IMR-90 (cell line): ENCODE data around the gene CAMK2D. TPM values are rescaled to one million over a fixed set of nuclear protein-coding genes. Genes with fewer than 3 reads are reported as not detected.

Experiments used
- ATAC-seq: fragments of 200-7000 bp; cut with Tn5 transposase; 2 replicates; pipeline ENCODE4 v1.9.1; 2020; ENCODE audit warnings: low read depth, mild to moderate bottlenecking, moderate library complexity
- BruUV-seq: library from RNA; stranded (reverse); fragments of 400-500 nt; replicated peaks from 2 replicates; lab custom pipeline; 2021; lab: Mats Ljungman, UMichigan
- CTCF ChIA-PET: fragments of 300-600 bp; formaldehyde crosslinking; extraction: SDS; loops from one replicate; lab custom pipeline; 2021; ENCODE audit warnings: antibody characterized with exemption; lab: Yijun Ruan, JAX
- POLR2A ChIA-PET: fragments of 300-600 bp; sonication (Branson Sonifier 250); formaldehyde crosslinking; loops from one replicate; lab custom pipeline; 2022; ENCODE audit warnings: antibody characterized with exemption; ENCODE audit not compliant: unreplicated experiment; lab: Charles Lee
- DNase-seq: peaks from one replicate; pipeline ENCODE4 v3.0.0; 2013
- H2AFZ ChIP-seq: replicated peaks from 2 replicates; pipeline ENCODE3; 2013; ENCODE audit warnings: low read length, mild to moderate bottlenecking; ENCODE audit not compliant: poor library complexity
- H2AK5ac ChIP-seq: 2 replicates; pipeline ENCODE4 v1.6.1; 2013; ENCODE audit warnings: low read depth, low read length, inconsistent platforms
- H2AK9ac ChIP-seq: replicated peaks from 2 replicates; pipeline ENCODE3; 2013; ENCODE audit warnings: mild to moderate bottlenecking, low read depth, low read length, moderate library complexity; ENCODE audit not compliant: poor library complexity
- H2BK120ac ChIP-seq: 2 replicates; pipeline ENCODE4 v1.6.1; 2013; ENCODE audit warnings: low read depth, low read length, inconsistent platforms
- H2BK15ac ChIP-seq: 3 replicates; pipeline ENCODE4 v1.6.1; 2013; ENCODE audit warnings: low read depth, low read length, inconsistent platforms
- H2BK20ac ChIP-seq: 2 replicates; pipeline ENCODE4 v1.6.1; 2013; ENCODE audit warnings: low read depth, mild to moderate bottlenecking, inconsistent platforms, low read length, moderate library complexity
- H2BK5ac ChIP-seq: 2 replicates; pipeline ENCODE4 v1.6.1; 2013; ENCODE audit warnings: mild to moderate bottlenecking, low read depth, low read length, inconsistent platforms; ENCODE audit not compliant: poor library complexity, severe bottlenecking
- H3K14ac ChIP-seq: replicated peaks from 2 replicates; pipeline ENCODE4 v1.6.1; 2013; ENCODE audit warnings: low read depth, low read length, inconsistent platforms
- H3K18ac ChIP-seq: 2 replicates; pipeline ENCODE4 v1.6.1; 2013; ENCODE audit warnings: low read depth, low read length, control low read depth
- H3K23ac ChIP-seq: 2 replicates; pipeline ENCODE4 v1.6.1; 2013; ENCODE audit warnings: low read depth, low read length, inconsistent platforms
- H3K27ac ChIP-seq: 2 replicates; pipeline ENCODE4 v1.5.1; 2013; ENCODE audit warnings: mild to moderate bottlenecking, control low read depth, low read length; ENCODE audit not compliant: insufficient read depth
- H3K27me3 ChIP-seq: 2 replicates; pipeline ENCODE4 v1.6.1; 2013; ENCODE audit warnings: low read length; ENCODE audit not compliant: control insufficient read depth, insufficient read depth
- H3K36me3 ChIP-seq: 2 replicates; pipeline ENCODE4 v1.6.1; 2013; ENCODE audit warnings: low read length, mixed read lengths; ENCODE audit not compliant: control insufficient read depth, insufficient read depth
- H3K4ac ChIP-seq: 2 replicates; pipeline ENCODE4 v1.6.1; 2013; ENCODE audit warnings: low read depth, low read length, inconsistent platforms
- H3K4me1 ChIP-seq: 2 replicates; pipeline ENCODE4 v1.6.1; 2013; ENCODE audit warnings: low read length, mixed read lengths; ENCODE audit not compliant: control insufficient read depth, insufficient read depth
- H3K4me2 ChIP-seq: 2 replicates; pipeline ENCODE4 v1.6.1; 2013; ENCODE audit warnings: low read depth, mild to moderate bottlenecking, control low read depth, low read length, moderate library complexity
- H3K4me3 ChIP-seq: 2 replicates; pipeline ENCODE4 v1.5.1; 2013; ENCODE audit warnings: low read depth, mild to moderate bottlenecking, control low read depth, low read length, moderate library complexity; ENCODE audit not compliant: insufficient read depth
- H3K56ac ChIP-seq: 2 replicates; pipeline ENCODE4 v1.6.1; 2013; ENCODE audit warnings: low read length, inconsistent platforms; ENCODE audit not compliant: insufficient read depth; ENCODE audit errors: extremely low read depth
- H3K79me1 ChIP-seq, 2 experiments: 2 replicates each; pipeline ENCODE4 v1.6.1; 2013; ENCODE audit warnings: low read length in 2 of 2, inconsistent platforms in 1 of 2, low read depth in 1 of 2
- H3K9ac ChIP-seq: 2 replicates; pipeline ENCODE4 v1.6.1; 2013; ENCODE audit warnings: low read depth, low read length, control low read depth
- H3K9me1 ChIP-seq: 2 replicates; pipeline ENCODE4 v1.6.1; 2013; ENCODE audit warnings: low read length, inconsistent platforms; ENCODE audit not compliant: insufficient read depth
- H3K9me3 ChIP-seq: 2 replicates; pipeline ENCODE4 v1.6.1; 2013; ENCODE audit warnings: low read length; ENCODE audit not compliant: control insufficient read depth, insufficient read depth
- H4K20me1 ChIP-seq: 2 replicates; pipeline ENCODE4 v1.6.1; 2013; ENCODE audit warnings: low read length, inconsistent platforms; ENCODE audit not compliant: insufficient read depth
- H4K5ac ChIP-seq: 2 replicates; pipeline ENCODE4 v1.6.1; 2013; ENCODE audit warnings: mild to moderate bottlenecking, low read depth, low read length, control low read depth
- H4K8ac ChIP-seq, 2 experiments: 2 replicates each; pipeline ENCODE4 v1.6.1; 2013; ENCODE audit warnings: low read depth in 2 of 2, low read length in 2 of 2, control low read depth in 1 of 2, inconsistent platforms in 1 of 2
- H4K91ac ChIP-seq: 2 replicates; pipeline ENCODE4 v1.6.1; 2013; ENCODE audit warnings: low read depth, low read length, inconsistent platforms; ENCODE audit not compliant: insufficient read depth
- BHLHE40 ChIP-seq: fragments of 150-350 bp; IDR thresholded peaks from 2 replicates; pipeline ENCODE4 v1.6.1; 2016; ENCODE audit warnings: mild to moderate bottlenecking, low read depth, low read length
- CTCF ChIP-seq: conservative IDR thresholded peaks from 2 replicates; pipeline ENCODE4 v1.5.1; 2012; ENCODE audit warnings: mild to moderate bottlenecking, low read depth, low read length, improper control_type of control experiment
- MXI1 ChIP-seq: IDR thresholded peaks from 2 replicates; pipeline ENCODE4 v1.6.1; 2012; ENCODE audit warnings: low read depth, mild to moderate bottlenecking, low read length, moderate library complexity, borderline replicate concordance
- NFE2L2 ChIP-seq: fragments of 150-350 bp; IDR thresholded peaks from 2 replicates; pipeline ENCODE4 v1.6.1; 2016; ENCODE audit warnings: low read depth, mild to moderate bottlenecking, low read length
- RCOR1 ChIP-seq: IDR thresholded peaks from 2 replicates; pipeline ENCODE4 v1.6.1; 2012; ENCODE audit warnings: mild to moderate bottlenecking, low read length, improper control_type of control experiment; ENCODE audit not compliant: insufficient replicate concordance
- RFX5 ChIP-seq: IDR thresholded peaks from 2 replicates; pipeline ENCODE4 v1.8.0; 2012; ENCODE audit warnings: low read depth, mild to moderate bottlenecking, low read length, moderate library complexity
- SMC3 ChIP-seq: fragments of 150-350 bp; IDR thresholded peaks from 2 replicates; pipeline ENCODE4 v1.6.1; 2016; ENCODE audit warnings: low read depth, mild to moderate bottlenecking, antibody characterized with exemption, low read length, moderate library complexity
- WGBS, 2 experiments: methylation state at CpG; one replicate each; pipeline versions ENCODE4 v1.1.5 to v1.1.7; 2013; ENCODE audit warnings: missing lambda C conversion rate in 2 of 2; ENCODE audit not compliant: insufficient read length in 1 of 2; ENCODE audit errors: extremely low coverage in 2 of 2; 5-methylcytosine and 5-hydroxymethylcytosine counted together
- dilution Hi-C: fragments of 300-500 bp; cut with HindIII; formaldehyde crosslinking; loops from one replicate; pipeline ENCODE4 v1.14.3; 2018; ENCODE audit warnings: low sequenced_read_pairs; ENCODE audit not compliant: unreplicated experiment
- in situ Hi-C: fragments of 300-500 bp; cut with MboI; formaldehyde crosslinking; loops from 3 replicates; pipeline ENCODE4 v1.14.3; 2019; ENCODE audit warnings: low sequenced_read_pairs, inconsistent platforms, mixed read lengths
- intact Hi-C: fragments of 100-400 bp; cut with micrococcal nuclease; formaldehyde crosslinking; loops from 2 replicates; pipeline ENCODE4 v1.10.0; 2022
- polyA plus RNA-seq, 3 experiments: library from polyadenylated mRNA; depleted of rRNA; stranded (reverse); fragments of >200 nt; gene quantifications; 2 replicates each; pipeline ENCODE4 v1.2.3, GENCODE V29; 2012; ENCODE audit warnings: low replicate concordance in 1 of 3
- total RNA-seq: library from RNA; depleted of rRNA; stranded (reverse); fragments of >200 nt; gene quantifications from 2 replicates; pipeline ENCODE4 v1.2.3, GENCODE V29; 2012

Gene CAMK2D
- total and polyA plus RNA-seq, 2 of the 4 experiments (the other 2 are of a cell fraction) = 44.6 to 156 TPM

- Histone ChIP-seq H2AK5ac (no peak overlapping the region), H3K18ac (no peak overlapping the region)
- CTCF ChIA-PET = interaction anchor here (0.5 to 1.1 kb wide), 2 partner anchors 16 to 385 kb away, joined by 3 read pairs; no protein-coding TSS in a partner anchor
Observed at GRCh38 chr4:113437129-113437528, 324.4 kb downstream of the CAMK2D start.

More at GRCh38 chr4:113437129-113437528, 324.4 kb downstream of the CAMK2D start:
- H3K9me1 ChIP-seq = no peaks in the 10 kb centered on the region
- no peak for DNase-seq
- POLR2A ChIA-PET = no interaction called here
- H2BK5ac ChIP-seq = no peak overlapping the region
- H3K9ac ChIP-seq = no peak overlapping the region
- H2BK20ac ChIP-seq = no peak overlapping the region
- no peaks in the 10 kb centered on the region for H3K79me1 ChIP-seq
- no peaks in the 10 kb centered on the region for H3K27me3 ChIP-seq
- in situ Hi-C loops = no loop called here
- no CpG with 5 or more reads among the region's 3 CpGs for WGBS, 2 experiments
- intact Hi-C loops = no loop called here
- H2AFZ ChIP-seq = no peak overlapping the region
- H3K23ac ChIP-seq = no peak overlapping the region
- no peak overlapping the region for H3K4ac ChIP-seq
- dilution Hi-C loops = no loop called here
- H3K9me3 ChIP-seq = no peaks in the 10 kb centered on the region
- H3K4me2 ChIP-seq = no peak overlapping the region
- peaks cover 3% of the 10 kb centered on the region; the same call in 1 of the 2 replicates for H3K4me1 ChIP-seq
- H3K36me3 ChIP-seq = no peaks in the 10 kb centered on the region
- H4K91ac ChIP-seq = no peak overlapping the region
- ATAC-seq = peak; percentile 40; the same call in 1 of the 2 replicates
- no TSS peak for BruUV-seq
- H4K20me1 ChIP-seq = no peaks in the 10 kb centered on the region
- TF ChIP-seq BHLHE40 (no peak), SMC3 (no peak), RCOR1 (no peak), NFE2L2 (no peak), CTCF (no peak), MXI1 (no peak), RFX5 (no peak)
- no peak overlapping the region for H3K4me3 ChIP-seq
- no peak overlapping the region for H4K8ac ChIP-seq
- H3K27ac ChIP-seq = peak overlapping the region; percentile 27; the same call in 1 of the 2 replicates
- H2AK9ac ChIP-seq = no peak overlapping the region
- no peak overlapping the region for H3K14ac ChIP-seq
- 0 out of 3 replicates have a peak overlapping the region, but pooled peaks have one; percentile 5 for H2BK15ac ChIP-seq
- peak overlapping the region; percentile 90; the same call in 1 of the 2 replicates for H4K5ac ChIP-seq
- H2BK120ac ChIP-seq = no peak overlapping the region
- no peak overlapping the region for H3K56ac ChIP-seq
